ENCODE results near the gene ZMIZ2. TPM values are rescaled to one million over a fixed set of nuclear protein-coding genes. Genes with fewer than 3 reads are reported as not detected.

The ZMIZ2 gene
- total and polyA plus RNA-seq, 2 of the 8 experiments (the other 6 are each of a cell fraction or from before 2014, with no cell fraction given): 24.4 to 66.4 TPM

DNA sequence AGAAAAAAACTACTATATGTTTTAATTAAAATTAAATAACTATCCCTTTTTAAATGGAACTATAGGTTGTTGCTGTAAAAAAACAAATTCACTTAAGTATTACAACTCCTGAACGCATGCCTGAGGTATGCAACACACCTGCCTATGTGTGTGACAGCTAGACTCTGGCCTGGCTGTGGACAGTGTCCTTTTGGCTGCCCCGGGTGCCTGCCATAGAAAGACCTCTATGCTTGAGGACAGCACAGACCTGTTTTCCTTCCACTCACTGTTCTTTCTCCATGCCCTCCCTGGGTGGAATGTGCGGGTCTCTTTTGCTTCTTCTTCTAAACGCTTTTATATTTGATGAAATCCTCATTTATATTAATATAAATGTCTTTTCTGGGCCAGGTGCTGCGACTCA, 41.3 kb downstream of the ZMIZ2 start:
- Histone ChIP-seq H3K27me3 (replicated peaks in 1 of 4; ENCODE audit: control insufficient read depth in 3 of 4, extremely low read depth in 1 of 4, insufficient read depth in 3 of 4, low read length in 3 of 4) (no peaks in the 10 kb centered on the region), H2BK5ac (ENCODE audit: low read depth, low read length) (no peak overlapping the region), H3K56ac (replicated peaks; ENCODE audit: insufficient read length, low read depth, low read length) (no peak overlapping the region), H3K4me3 (ENCODE audit: extremely low read depth in 1 of 4, insufficient read depth in 2 of 4, low read depth in 3 of 4, low read length in 4 of 4) (no peak overlapping the region), H3K79me2 (ENCODE audit: control insufficient read depth in 1 of 2, insufficient read depth in 2 of 2, low read length in 2 of 2) (no peaks in the 10 kb centered on the region; a peak in 1 of 4 replicates), H4K91ac (replicated peaks; ENCODE audit: insufficient read length, low read length) (no peak overlapping the region), H4K5ac (ENCODE audit: insufficient read length, low read depth, low read length) (no peak overlapping the region), H2BK15ac (ENCODE audit: low read length) (no peak overlapping the region), H4K20me1 (replicated peaks in 1 of 2; ENCODE audit: control insufficient read depth in 1 of 2, insufficient read depth in 2 of 2, low read length in 2 of 2) (no peaks in the 10 kb centered on the region), H2BK12ac (ENCODE audit: low read depth, low read length) (no peak overlapping the region), H2AFZ (ENCODE audit: low read length) (no peak overlapping the region), H3K4ac (replicated peaks; ENCODE audit: insufficient read length, low read depth, low read length) (no peak overlapping the region), H3K14ac (ENCODE audit: insufficient read length) (no peak overlapping the region), H3K27ac (ENCODE audit: low read depth, low read length) (no peak overlapping the region), H3K9ac (replicated peaks in 1 of 4; ENCODE audit: extremely low read depth in 1 of 4, low read depth in 3 of 4, low read length in 3 of 4) (no peak overlapping the region), H3K23me2 (ENCODE audit: low read depth, low read length) (no peaks in the 10 kb centered on the region), H4K8ac (ENCODE audit: extremely low read depth, insufficient read depth, low read length) (no peak overlapping the region), H3K4me1 (replicated peaks in 1 of 4; ENCODE audit: control insufficient read depth in 3 of 4, insufficient read depth in 4 of 4, low read length in 3 of 4) (peaks cover 0 to 4% (median 0%) of the 10 kb centered on the region in 4 experiments; a peak in 3 of 7 replicates), H3K18ac (ENCODE audit: extremely low read depth, low read length) (no peak overlapping the region), H2AK5ac (ENCODE audit: low read depth, low read length) (no peak overlapping the region), H2BK120ac (replicated peaks; ENCODE audit: low read depth, low read length) (no peak overlapping the region), H3K4me2 (ENCODE audit: insufficient read depth in 1 of 2, low read depth in 2 of 2, low read length in 2 of 2) (no peak overlapping the region), H3K9me3 (ENCODE audit: insufficient read depth in 2 of 2, low read depth in 1 of 2, low read length in 1 of 2) (no peaks in the 10 kb centered on the region), H3K23ac (ENCODE audit: insufficient read length) (no peak overlapping the region), H2BK20ac (ENCODE audit: low read length) (no peak overlapping the region), H3K36me3 (ENCODE audit: control insufficient read depth in 2 of 4, insufficient read depth in 4 of 4, low read length in 3 of 4) (no peaks in the 10 kb centered on the region), H3K79me1 (ENCODE audit: low read depth, low read length) (no peaks in the 10 kb centered on the region)
- POLR2A ChIA-PET (ENCODE audit: partially characterized antibody): no interaction called here
- TF ChIP-seq CTBP2 (IDR thresholded peaks at IDR 0.05; ENCODE audit: borderline replicate concordance, insufficient read depth, insufficient read length, low read length): no peak
- no peak for TF ChIP-seq BACH1 (IDR thresholded peaks at IDR 0.05; ENCODE audit: low read length)
- no peak for TF ChIP-seq RBBP5 (IDR thresholded peaks at IDR 0.05; ENCODE audit: borderline replicate concordance, low read depth, low read length)
- no peak for TF ChIP-seq MAFK (IDR thresholded peaks at IDR 0.05; ENCODE audit: low read depth, low read length)
- no peak for TF ChIP-seq SRF (IDR thresholded peaks at IDR 0.05; ENCODE audit: low read depth, low read length)
- TF ChIP-seq BRCA1 (IDR thresholded peaks at IDR 0.05; ENCODE audit: low read depth, low read length): no peak
- no peak for FAIRE-seq
- WGBS, 2 experiments (ENCODE audit: extremely low coverage in 1 of 2, insufficient coverage in 1 of 2, insufficient read length in 1 of 2, insufficient replicate concordance in 2 of 2, low coverage in 1 of 2, low lambda C conversion rate in 2 of 2, missing lambda C conversion rate in 1 of 2): 86% methylated on average over 5 of the region's 5 CpGs; no CpG with 5 or more reads in 1 of the 2 experiments
- DNase-seq (ENCODE audit: low read depth in 1 of 2, low spot score in 2 of 2): no peak
- CTCF ChIA-PET (ENCODE audit: partially characterized antibody): interaction anchor here (0.6 to 1.1 kb wide), 3 partner anchors 134 to 274 kb away, joined by 3 read pairs; no protein-coding TSS in a partner anchor

Measured in H1 (cell line).